CD4-positive, alpha-beta T cell (primary cell): ENCODE data around the gene PIK3C2B. TPM values are rescaled to one million over a fixed set of nuclear protein-coding genes. Genes with fewer than 3 reads are reported as not detected.

Experiments
- ATAC-seq: fragments of 200-7000 bp; cut with Tn5 transposase; one replicate; pipeline ENCODE4 v1.10.0; 2022; ENCODE audit warnings: mild to moderate bottlenecking; ENCODE audit not compliant: poor library complexity
- CTCF ChIA-PET: fragments of 350-600 bp; sonication (Branson Sonifier 250); formaldehyde crosslinking; loops from one replicate; lab custom pipeline; 2021; ENCODE audit warnings: antibody characterized with exemption, inconsistent platforms; lab: Charles Lee
- POLR2A ChIA-PET: fragments of 350-600 bp; sonication (Branson Sonifier 250); formaldehyde crosslinking; loops from one replicate; lab custom pipeline; 2021; ENCODE audit warnings: antibody characterized with exemption, inconsistent platforms; lab: Charles Lee
- DNase-seq, 14 experiments: peaks; one replicate each; pipeline ENCODE4 v3.0.0-alpha.2; 2013 to 2020; ENCODE audit warnings: mixed read lengths in 2 of 14
- H3K27ac ChIP-seq, 2 donors: one replicate each; pipeline versions ENCODE4 v1.5.1 to v1.7.0; 2013; ENCODE audit warnings: low read length in 2 of 2, low read depth in 1 of 2, mild to moderate bottlenecking in 1 of 2
- H3K27me3 ChIP-seq, 2 experiments: 1 replicate in 1 of 2; 2 replicates in 1 of 2; pipeline versions ENCODE4 v1.6.1 to v1.7.0; 2013; ENCODE audit warnings: low read length in 2 of 2, control low read depth in 1 of 2, mild to moderate bottlenecking in 1 of 2, moderate library complexity in 1 of 2; ENCODE audit not compliant: insufficient read depth in 2 of 2, control insufficient read depth in 1 of 2
- H3K36me3 ChIP-seq: one replicate; pipeline ENCODE4 v1.6.1; 2013; ENCODE audit warnings: low read length, control low read depth; ENCODE audit not compliant: insufficient read depth
- H3K4me1 ChIP-seq: one replicate; pipeline ENCODE4 v1.6.1; 2013; ENCODE audit warnings: low read length, control low read depth; ENCODE audit not compliant: insufficient read depth
- H3K4me3 ChIP-seq: one replicate; pipeline ENCODE4 v1.5.1; 2013; ENCODE audit warnings: mild to moderate bottlenecking, low read length, moderate library complexity
- H3K9me3 ChIP-seq, 2 experiments: 1 replicate in 1 of 2; 2 replicates in 1 of 2; pipeline versions ENCODE4 v1.6.1 to v1.7.0; 2013; ENCODE audit warnings: low read length in 2 of 2, mild to moderate bottlenecking in 2 of 2, control low read depth in 1 of 2, moderate library complexity in 1 of 2; ENCODE audit not compliant: control insufficient read depth in 1 of 2, insufficient read depth in 1 of 2
- H3K27ac Mint-ChIP-seq: one replicate; pipeline ENCODE4 v1.8.0; 2020; ENCODE audit warnings: mixed read lengths
- H3K27me3 Mint-ChIP-seq: one replicate; pipeline ENCODE4 v1.8.0; 2021; ENCODE audit warnings: mixed read lengths
- H3K36me3 Mint-ChIP-seq: one replicate; pipeline ENCODE4 v1.8.0; 2021; ENCODE audit warnings: low read depth, mixed read lengths
- H3K4me1 Mint-ChIP-seq: one replicate; pipeline ENCODE4 v1.8.0; 2021; ENCODE audit warnings: low read depth, mixed read lengths
- H3K4me3 Mint-ChIP-seq: one replicate; pipeline ENCODE4 v1.8.0; 2020; ENCODE audit warnings: mild to moderate bottlenecking, mixed read lengths
- H3K9me3 Mint-ChIP-seq: one replicate; pipeline ENCODE4 v1.8.0; 2020; ENCODE audit warnings: mixed read lengths
- CTCF ChIP-seq: fragments of 200-600 bp; IDR thresholded peaks from one replicate; pipeline ENCODE4 v1.8.0; 2022; ENCODE audit warnings: antibody characterized with exemption, mild to moderate bottlenecking
- intact Hi-C, 2 experiments: fragments of 100-400 bp; cut with DNase I in 1 of 2; cut with micrococcal nuclease in 1 of 2; formaldehyde crosslinking; loops; one replicate each; pipeline versions ENCODE4 v1.15.1 to v1.9.0; 2023 to 2025; cut with DNase I, micrococcal nuclease
- total RNA-seq, 174 experiments: library from RNA in 2 of 174; stranded (reverse) in 2 of 174; gene quantifications; one replicate each; pipeline ENCODE4 v1.2.3 and lab custom pipeline; 2021 to 2026

PIK3C2B gene
- total RNA-seq, 2 experiments from 2014 or later = 25.5 to 27.1 TPM

- H3K36me3 Mint-ChIP-seq = peaks cover 74% of the 10 kb centered on the region
Measured at GRCh38 chr1:204463125-204464060, 31.2 kb downstream of the PIK3C2B start.

GRCh38 chr1:204462229-204462561, 32.4 kb downstream of the PIK3C2B start:
- Mint-ChIP-seq H3K36me3 (peaks cover 79% of the 10 kb centered on the region), H3K4me1 (peaks cover 62% of the 10 kb centered on the region), H3K4me3 (no peak overlapping the region), H3K27me3 (no peaks in the 10 kb centered on the region), H3K9me3 (no peaks in the 10 kb centered on the region), H3K27ac (peak overlapping the region; percentile 75)
- no peak for TF ChIP-seq CTCF
- no peak overlapping the region for H3K4me3 ChIP-seq
- ChIA-PET CTCF (interaction anchor here (0.8 to 1.8 kb wide), 2 partner anchors 31 to 32 kb away, joined by 3 to 4 read pairs; partner anchors contain the start of gene PIK3C2B), POLR2A (interaction anchor here (1.2 kb wide), 1 partner anchor 31 kb away, joined by 3 read pairs; no protein-coding TSS in a partner anchor)
- H3K27me3 ChIP-seq = no peaks in the 10 kb centered on the region
- intact Hi-C loops = no loop called here
- DNase-seq (no peak), ATAC-seq (no peak)
- H3K9me3 ChIP-seq = no peaks in the 10 kb centered on the region
- peaks cover 69% of the 10 kb centered on the region for H3K4me1 ChIP-seq
- peak overlapping the region; percentile 44 to 68 for H3K27ac ChIP-seq
- H3K36me3 ChIP-seq = peaks cover 55% of the 10 kb centered on the region

More at GRCh38 chr1:204463125-204464060, 31.2 kb downstream of the PIK3C2B start:
- H3K9me3 ChIP-seq = no peaks in the 10 kb centered on the region
- no peaks in the 10 kb centered on the region for H3K27me3 ChIP-seq
- Mint-ChIP-seq H3K4me1 (peaks cover 55% of the 10 kb centered on the region), H3K9me3 (no peaks in the 10 kb centered on the region), H3K4me3 (no peak overlapping the region), H3K27me3 (no peaks in the 10 kb centered on the region), H3K27ac (peak overlapping the region; percentile 75)
- intact Hi-C loops = no loop called here
- H3K4me3 ChIP-seq = no peak overlapping the region
- ChIA-PET CTCF (interaction anchor here (1.6 to 1.8 kb wide), 2 partner anchors 10 to 32 kb away, joined by 3 to 4 read pairs; no protein-coding TSS in a partner anchor), POLR2A (interaction anchor here (0.6 to 1.2 kb wide), 2 partner anchors 30 kb away, joined by 3 read pairs; no protein-coding TSS in a partner anchor)
- H3K36me3 ChIP-seq = peaks cover 53% of the 10 kb centered on the region
- H3K27ac ChIP-seq = no peak overlapping the region
- TF ChIP-seq CTCF = no peak
- DNase-seq (no peak), ATAC-seq (no peak)
- peaks cover 69% of the 10 kb centered on the region for H3K4me1 ChIP-seq

GRCh38 chr1:204461331-204462228, 33.0 kb downstream of the PIK3C2B start:
- H3K27ac ChIP-seq = peak overlapping the region; percentile 44 to 68
- Mint-ChIP-seq H3K27ac (peak overlapping the region; percentile 75), H3K27me3 (no peaks in the 10 kb centered on the region), H3K4me3 (peak overlapping the region; percentile 58), H3K36me3 (peaks cover 80% of the 10 kb centered on the region), H3K4me1 (peaks cover 62% of the 10 kb centered on the region), H3K9me3 (no peaks in the 10 kb centered on the region)
- intact Hi-C loops = no loop called here
- H3K4me1 ChIP-seq = peaks cover 67% of the 10 kb centered on the region
- ATAC-seq = peak; percentile 75
- peaks cover 55% of the 10 kb centered on the region for H3K36me3 ChIP-seq
- peak in 5 of 14 experiments; percentile 11 to 66 (median 48) for DNase-seq
- no peaks in the 10 kb centered on the region for H3K9me3 ChIP-seq
- H3K27me3 ChIP-seq = no peaks in the 10 kb centered on the region
- ChIA-PET CTCF (interaction anchor here (0.8 to 1.8 kb wide), 2 partner anchors 30 to 33 kb away, joined by 3 to 4 read pairs; partner anchors contain the start of gene PIK3C2B), POLR2A (interaction anchor here (0.5 to 1.3 kb wide), 4 partner anchors 32 to 294 kb away, joined by 3 to 5 read pairs (median 3); partner anchors contain the start of gene PIK3C2B)
- no peak for TF ChIP-seq CTCF
- H3K4me3 ChIP-seq = peak overlapping the region; percentile 14
